Cerebellar nuclear complex (tissue), 1 donor: ENCODE results near the gene SDHAF4.
A peak's percentile ranks its signal among the peaks of the same experiment; 100 is the strongest.
"Not testable (repeated sequence)": the region's sequence is repeated elsewhere in the genome, so short reads cannot be mapped to it uniquely, and the experiment has no call there.

Experiments
- DNase-seq, 2 experiments: peaks; one replicate each; lab custom pipeline; 2025; lab: John Stamatoyannopoulos, UW

Gene SDHAF4

GRCh38 chr6:70566751-70567382 is at the start of gene SDHAF4:
SDHAF4 (plus strand) TSS chr6:70566930; CDS start chr6:70566941, 11 bp downstream.
- DNase-seq, result peak; percentile 47 to 90

- no peak for DNase-seq
Observed at GRCh38 chr6:70518723-70519122, 48.0 kb upstream of the SDHAF4 start.

- DNase-seq, result no peak
Observed at GRCh38 chr6:70520575-70520974, 46.2 kb upstream of the SDHAF4 start.

GRCh38 chr6:70524721-70525286 is 41.9 kb upstream of the SDHAF4 start:
- no peak for DNase-seq

GRCh38 chr6:70527071-70527737 is 39.5 kb upstream of the SDHAF4 start:
- DNase-seq, result no peak

GRCh38 chr6:70530023-70530422 is 36.7 kb upstream of the SDHAF4 start:
- no peak for DNase-seq

DNA sequence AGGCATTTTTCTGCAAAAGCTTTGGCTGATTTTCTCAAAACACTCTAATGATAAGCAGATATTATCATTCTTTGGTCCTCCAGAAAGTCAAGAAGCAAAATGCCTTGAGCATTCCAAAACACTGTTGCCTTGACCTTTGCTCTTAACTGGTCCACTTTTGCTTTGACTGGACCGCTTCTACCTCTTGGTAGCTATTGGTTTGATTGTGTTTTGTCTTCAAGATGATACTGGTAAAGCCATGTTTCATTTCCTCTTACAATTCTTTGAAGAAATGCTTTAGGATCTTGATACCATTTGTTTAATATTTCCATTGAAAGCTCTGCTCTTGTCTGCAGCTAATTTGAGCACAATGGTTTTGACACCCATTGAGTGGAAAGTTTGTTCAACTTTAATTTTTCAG is 35.6 kb upstream of the SDHAF4 start:
- DNase-seq, result no peak

DNA sequence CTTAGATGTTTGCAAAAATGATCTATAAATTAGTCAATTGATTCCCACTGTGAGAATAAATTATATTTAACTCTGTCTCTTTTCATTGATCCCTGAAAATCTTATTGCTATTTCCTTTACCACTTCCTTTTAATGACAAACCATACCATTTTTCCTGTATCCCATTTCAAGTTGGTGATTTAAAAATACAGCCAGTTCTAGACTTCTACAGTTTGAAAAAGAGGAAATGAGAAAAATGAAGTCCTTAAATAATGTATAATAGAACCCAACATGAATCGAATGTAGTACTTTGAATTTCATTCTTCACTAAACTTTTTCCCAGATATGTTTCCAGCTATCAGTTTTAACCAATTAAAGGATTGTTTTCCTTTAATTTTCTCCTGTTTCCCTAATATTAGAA is 29.5 kb upstream of the SDHAF4 start:
- no peak for DNase-seq

DNA sequence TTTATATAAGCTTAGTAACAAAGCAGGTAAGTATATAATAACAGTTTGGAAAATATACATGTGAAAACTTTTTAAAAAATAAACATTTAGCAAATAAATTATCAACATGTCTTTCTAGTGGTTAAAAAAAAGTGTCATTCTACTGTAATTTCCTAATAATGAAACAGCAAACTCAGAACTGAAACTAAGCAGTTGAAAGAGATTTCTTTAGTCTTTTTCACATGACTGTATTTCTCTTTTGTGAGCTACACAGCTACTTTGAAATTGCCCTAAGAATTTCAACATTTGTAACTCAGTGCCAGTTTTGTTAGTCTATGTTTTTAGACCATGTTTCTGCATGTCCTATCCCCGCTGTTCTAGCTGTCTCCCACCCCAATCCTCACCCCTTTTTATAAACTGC is 28.4 kb upstream of the SDHAF4 start:
- DNase-seq, result no peak

DNA sequence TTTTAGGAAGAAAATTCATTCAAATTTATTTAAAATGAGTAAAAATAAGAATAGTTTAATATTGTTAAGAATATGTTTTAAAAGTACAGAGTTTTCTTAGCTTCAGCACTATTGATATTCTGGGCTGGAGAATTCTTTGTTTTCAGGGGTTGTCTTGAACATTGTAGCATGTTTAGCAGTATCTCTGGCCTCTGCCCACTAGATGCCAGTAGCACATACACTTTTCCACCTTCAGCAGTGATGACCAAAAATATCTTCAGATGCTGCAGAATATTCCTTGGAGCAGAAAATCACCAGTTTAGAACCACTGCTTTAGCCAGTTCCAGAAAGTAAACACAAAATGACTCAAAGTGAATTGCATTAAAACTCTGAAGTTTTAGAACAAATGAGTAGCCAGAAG is 19.4 kb upstream of the SDHAF4 start:
- DNase-seq, result no peak

DNA sequence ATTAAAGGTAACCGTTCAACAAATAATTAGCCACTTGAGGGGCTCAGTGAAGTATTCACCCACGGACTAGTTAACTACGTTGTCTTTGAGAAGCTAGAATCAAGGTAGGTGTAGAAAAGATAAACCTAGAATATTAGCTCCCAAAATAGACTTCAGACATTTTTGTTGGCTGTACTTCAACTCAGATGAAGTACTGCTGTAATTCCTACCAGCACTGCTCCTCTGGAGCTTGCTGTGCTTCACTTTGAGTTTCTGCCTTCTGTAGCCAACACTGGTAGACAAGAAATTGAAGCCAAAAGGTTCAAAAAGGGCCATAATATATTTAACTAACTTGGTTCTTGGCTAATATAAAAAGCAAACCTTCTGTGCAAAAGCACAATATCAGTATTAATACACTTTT is 18.8 kb upstream of the SDHAF4 start:
- no peak for DNase-seq

DNA sequence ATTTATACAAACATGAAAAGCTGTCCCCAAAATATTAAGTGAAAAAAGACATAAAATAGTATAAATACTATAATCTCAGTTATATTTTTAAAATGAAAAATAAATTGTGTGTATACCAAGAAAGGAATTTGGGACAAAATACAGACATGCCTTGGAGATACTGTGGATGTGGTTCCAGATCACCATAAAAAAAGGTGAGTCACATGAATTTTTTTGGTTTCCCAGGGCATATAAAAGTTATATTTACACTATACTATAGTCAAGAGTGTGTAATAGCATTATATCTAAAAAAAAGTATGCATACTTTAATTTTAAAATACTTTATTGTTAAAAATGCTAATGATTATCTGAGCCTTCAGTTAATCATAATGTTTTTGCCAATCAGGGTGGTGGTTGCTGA is 17.4 kb upstream of the SDHAF4 start:
- no peak for DNase-seq

- DNase-seq, result no peak
Observed at GRCh38 chr6:70551566-70551965, 15.2 kb upstream of the SDHAF4 start.

- not testable (repeated sequence) for DNase-seq
Observed at GRCh38 chr6:70552286-70552940, 14.3 kb upstream of the SDHAF4 start.

DNA sequence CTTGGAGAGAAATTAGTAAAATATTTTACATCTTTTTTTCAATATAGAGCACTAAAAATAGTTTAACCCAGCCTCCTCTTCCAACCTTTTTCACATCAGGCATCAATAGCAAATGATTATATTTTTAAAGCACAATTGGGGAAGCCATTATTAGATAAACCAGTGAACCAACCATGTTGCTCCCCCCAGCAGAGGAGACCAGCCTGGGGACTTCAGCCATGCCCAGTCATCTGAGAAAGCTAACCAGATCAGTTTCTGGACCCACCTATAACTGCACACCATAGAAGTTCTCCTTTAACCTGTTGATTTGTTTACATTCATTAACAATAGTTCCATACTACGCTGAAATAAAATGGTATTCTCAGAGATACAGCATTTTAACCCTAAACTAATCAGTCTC is 13.8 kb upstream of the SDHAF4 start:
- no peak for DNase-seq

- no peak for DNase-seq
Observed at GRCh38 chr6:70557998-70558397, 8.7 kb upstream of the SDHAF4 start.

GRCh38 chr6:70562401-70562800 is 4.3 kb upstream of the SDHAF4 start:
- not testable (repeated sequence) for DNase-seq

- no peak for DNase-seq
Observed at GRCh38 chr6:70563530-70563929, 3.2 kb upstream of the SDHAF4 start.

- no peak for DNase-seq
Observed at GRCh38 chr6:70574643-70575042, 7.9 kb downstream of the SDHAF4 start.

DNA sequence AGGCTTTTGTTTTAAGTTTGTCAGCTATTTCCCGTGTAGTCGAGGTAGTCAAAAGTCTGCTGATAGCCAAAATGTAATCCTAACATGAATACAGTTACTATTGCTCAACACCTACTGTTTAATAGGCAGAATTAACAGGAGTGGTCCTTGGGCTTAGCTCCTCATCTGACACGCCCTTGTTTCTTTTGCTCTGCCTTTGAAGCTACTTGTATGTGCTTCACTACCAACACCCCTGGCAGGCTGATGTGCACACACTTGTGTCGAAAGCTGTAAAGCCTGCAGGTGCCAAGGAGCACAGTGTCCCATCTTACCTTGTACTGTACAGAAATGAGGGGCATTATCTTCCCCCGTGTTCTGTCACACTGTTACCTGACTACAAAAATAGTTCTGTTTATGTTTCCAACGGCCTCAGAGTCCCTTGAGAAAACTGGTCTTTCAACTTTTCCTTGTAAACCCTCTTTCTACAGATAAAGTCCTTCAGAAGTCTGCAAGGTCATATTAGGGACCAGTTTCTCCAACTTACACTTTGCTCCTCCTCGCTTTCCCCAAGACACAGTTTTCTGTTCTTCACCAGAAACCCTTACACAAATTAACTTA is 9.3 kb downstream of the SDHAF4 start:
- no peak for DNase-seq

DNA sequence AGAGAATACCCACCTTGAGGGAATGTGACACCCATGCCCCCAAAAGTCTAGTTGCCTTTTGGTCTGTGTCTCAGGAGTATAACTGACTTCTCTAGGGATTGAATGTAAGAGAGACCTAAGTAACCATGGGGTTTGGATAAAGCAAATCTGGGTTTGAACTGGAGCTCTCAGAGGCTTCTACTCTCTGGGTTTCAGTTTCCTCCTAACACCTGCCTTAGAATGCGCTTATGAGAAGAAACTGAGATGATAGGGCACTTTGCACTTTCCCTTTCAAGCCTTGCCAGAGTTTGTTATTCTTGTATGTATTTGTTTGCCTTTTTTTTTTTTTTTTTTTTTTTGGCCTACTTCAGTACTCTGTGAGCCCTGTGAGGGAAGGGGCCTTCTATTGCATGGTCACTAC is 19.4 kb downstream of the SDHAF4 start:
- DNase-seq, result no peak

DNA sequence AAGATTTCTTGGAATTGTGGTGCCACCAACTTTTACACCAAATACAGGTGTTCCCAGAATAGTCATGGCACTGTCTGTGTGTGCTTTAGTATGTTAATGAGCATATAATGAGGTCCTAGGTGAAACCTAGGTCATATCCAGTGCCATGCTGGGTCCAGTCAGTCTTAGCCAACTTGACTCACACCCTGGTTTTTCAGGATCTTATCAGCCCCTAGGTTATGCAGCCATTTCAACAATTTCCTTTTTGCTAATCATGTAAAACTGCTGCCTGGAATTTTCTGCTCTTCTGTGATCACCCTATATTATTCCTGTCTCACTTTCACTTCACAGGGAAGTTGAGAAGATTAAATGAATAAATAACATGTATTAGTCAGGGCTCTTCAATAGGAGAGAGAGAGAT is 23.7 kb downstream of the SDHAF4 start:
- DNase-seq, result no peak
